Sigmoid colon (tissue), 4 donors: ENCODE data around the gene KLHL40.

Experiments
- CTCF ChIP-seq, 4 experiments: fragments of 450-650 bp in 3 of 4; fragments of 200-600 bp in 1 of 4; IDR thresholded peaks; one replicate each; pipeline ENCODE4 v1.5.1; 2016 to 2019; ENCODE audit warnings: antibody characterized with exemption in 4 of 4, mild to moderate bottlenecking in 3 of 4, moderate library complexity in 2 of 4
- EP300 ChIP-seq, 4 donors: sonication (generic); formaldehyde crosslinking; IDR thresholded peaks; one replicate each; pipeline ENCODE4 v1.6.1; 2017; ENCODE audit warnings: antibody characterized with exemption in 4 of 4
- POLR2A ChIP-seq, 2 donors: fragments of 450-650 bp; IDR thresholded peaks; one replicate each; pipeline ENCODE4 v1.6.1; 2016; ENCODE audit warnings: antibody characterized with exemption in 2 of 2, mild to moderate bottlenecking in 2 of 2, moderate library complexity in 2 of 2
- POLR2AphosphoS5 ChIP-seq, 4 donors: sonication (generic); formaldehyde crosslinking; IDR thresholded peaks; one replicate each; pipeline ENCODE4 v1.6.1; 2017; ENCODE audit warnings: antibody characterized with exemption in 4 of 4

GRCh38 chr3:42725454-42725853 lies 40.1 kb downstream of the KLHL40 start:
- TF ChIP-seq CTCF (IDR thresholded peaks at IDR 0.05) (no peak), POLR2AphosphoS5 (IDR thresholded peaks at IDR 0.05) (no peak), POLR2A (IDR thresholded peaks at IDR 0.05) (no peak), EP300 (IDR thresholded peaks at IDR 0.05) (no peak)
